CD4-positive, CD25-positive, alpha-beta regulatory T cell (primary cell): ENCODE data around the gene WNK4. TPM values are rescaled to one million over a fixed set of nuclear protein-coding genes. Genes with fewer than 3 reads are reported as not detected.
"Not testable (repeated sequence)": the region's sequence is repeated elsewhere in the genome, so short reads cannot be mapped to it uniquely, and the experiment has no call there.

Source experiments
- ATAC-seq, 2 donors: fragments of 150-1000 bp; cut with Tn5 transposase; one replicate each; pipeline ENCODE4 v1.10.0; 2021; ENCODE audit warnings: low read depth in 2 of 2, moderate number of reproducible peaks in 2 of 2, moderate library complexity in 1 of 2
- DNase-seq, 3 donors: peaks; one replicate each; pipeline versions ENCODE4 v3.0.0 to v3.0.0-alpha.2; 2012 to 2022; ENCODE audit warnings: mixed read lengths in 1 of 3
- H3K27ac ChIP-seq: one replicate; pipeline ENCODE4 v1.7.0; 2013; ENCODE audit warnings: mild to moderate bottlenecking, low read length; ENCODE audit not compliant: insufficient read depth, poor library complexity, severe bottlenecking
- H3K27me3 ChIP-seq: one replicate; pipeline ENCODE4 v1.7.0; 2013; ENCODE audit warnings: low read length; ENCODE audit not compliant: control insufficient read depth, insufficient read depth
- H3K36me3 ChIP-seq: one replicate; pipeline ENCODE4 v1.7.0; 2013; ENCODE audit warnings: mild to moderate bottlenecking, low read length, moderate library complexity; ENCODE audit not compliant: control insufficient read depth, insufficient read depth
- H3K4me1 ChIP-seq: 2 replicates; pipeline ENCODE4 v1.7.0; 2013; ENCODE audit warnings: mild to moderate bottlenecking, low read length; ENCODE audit not compliant: insufficient read depth, control insufficient read depth, poor library complexity, severe bottlenecking
- H3K4me3 ChIP-seq: one replicate; pipeline ENCODE4 v1.7.0; 2013; ENCODE audit warnings: low read depth, mild to moderate bottlenecking, low read length, moderate library complexity
- H3K9me3 ChIP-seq, 2 experiments: 1 replicate in 1 of 2; 2 replicates in 1 of 2; pipeline ENCODE4 v1.7.0; 2013; ENCODE audit warnings: low read length in 2 of 2, mild to moderate bottlenecking in 1 of 2, moderate library complexity in 1 of 2; ENCODE audit not compliant: control insufficient read depth in 2 of 2
- H3K27ac Mint-ChIP-seq, 3 donors: one replicate each; pipeline ENCODE4 v1.8.0; 2020 to 2022; ENCODE audit warnings: mild to moderate bottlenecking in 3 of 3, mixed read lengths in 3 of 3, moderate library complexity in 2 of 3
- H3K27me3 Mint-ChIP-seq: one replicate; pipeline ENCODE4 v1.8.0; 2022; ENCODE audit warnings: mild to moderate bottlenecking, mixed read lengths
- H3K36me3 Mint-ChIP-seq: one replicate; pipeline ENCODE4 v1.8.0; 2020; ENCODE audit warnings: mixed read lengths
- H3K4me1 Mint-ChIP-seq, 4 donors: one replicate each; pipeline ENCODE4 v1.8.0; 2020 to 2022; ENCODE audit warnings: mixed read lengths in 4 of 4, mild to moderate bottlenecking in 1 of 4
- H3K4me3 Mint-ChIP-seq, 4 donors: one replicate each; pipeline ENCODE4 v1.8.0; 2020 to 2022; ENCODE audit warnings: mild to moderate bottlenecking in 4 of 4, mixed read lengths in 4 of 4, moderate library complexity in 3 of 4
- H3K9me3 Mint-ChIP-seq, 7 donors: one replicate each; pipeline ENCODE4 v1.8.0; 2020 to 2022; ENCODE audit warnings: mixed read lengths in 7 of 7, mild to moderate bottlenecking in 3 of 7, moderate library complexity in 2 of 7
- polyA plus RNA-seq, 4 donors: library from polyadenylated mRNA; unstranded; fragments of 300-500 nt; fragmentation: Illumina TruSeq; gene quantifications; one replicate each; pipeline ENCODE4 v1.2.3, GENCODE V29; 2021
- total RNA-seq: library from RNA; stranded (reverse); gene quantifications from one replicate; pipeline ENCODE4 v1.2.3, GENCODE V29; 2022

Gene WNK4
- total RNA-seq (not detected), polyA plus RNA-seq (under 1 TPM in 1 of 4 donors, not detected in 3; 0.09 TPM)

DNA sequence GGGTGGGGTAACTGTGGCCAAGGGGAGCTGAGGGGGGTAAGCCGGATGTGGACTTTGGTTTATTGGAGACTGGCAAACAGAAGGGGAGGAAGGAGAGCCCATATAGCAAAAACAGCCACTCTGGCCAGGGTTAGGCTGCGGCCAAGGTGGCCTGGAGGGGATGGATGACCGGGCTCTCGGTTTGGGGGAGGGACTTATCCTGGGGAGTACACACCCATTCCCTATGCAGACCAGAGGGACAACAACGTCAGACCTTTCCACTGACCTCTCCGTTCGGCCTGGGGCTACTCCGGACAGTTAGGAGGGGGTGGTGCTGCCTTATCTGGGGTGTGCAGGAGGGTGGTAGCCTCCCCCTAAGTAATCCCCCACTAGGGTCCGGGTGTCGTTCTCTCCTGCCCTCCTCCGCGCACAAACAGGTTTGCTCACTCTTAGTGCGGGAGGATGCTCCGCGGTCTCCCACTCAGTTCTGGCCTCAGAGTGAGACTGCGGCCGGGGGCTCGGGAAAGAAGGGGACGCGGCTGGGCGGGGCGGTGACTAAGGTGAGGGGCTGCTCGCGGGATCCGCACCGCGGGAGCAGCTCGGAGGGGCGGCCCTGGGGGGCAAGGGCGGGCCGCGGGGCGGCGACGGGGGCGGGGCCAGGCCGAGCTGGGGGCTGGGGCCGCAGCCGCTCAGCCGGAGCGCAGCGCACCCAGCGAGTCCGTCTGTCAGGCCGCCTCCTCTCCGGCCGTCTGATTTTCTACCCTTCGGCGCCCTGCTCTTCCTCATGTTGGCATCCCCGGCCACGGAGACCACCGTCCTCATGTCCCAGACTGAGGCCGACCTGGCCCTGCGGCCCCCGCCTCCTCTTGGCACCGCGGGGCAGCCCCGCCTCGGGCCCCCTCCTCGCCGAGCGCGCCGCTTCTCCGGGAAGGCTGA lies at the start of gene WNK4:
Gene WNK4 (plus strand): TSS at position 675 of the 915 bp plus-strand sequence. CDS start 89 bp downstream, at position 764.
- DNase-seq (no peak), ATAC-seq (no peak)
- Histone ChIP-seq H3K4me3 (no peak within 1 kb of the TSS), H3K36me3 (peaks cover 44% of the 10 kb centered on the region), H3K4me1 (peaks cover 13% of the 10 kb centered on the region), H3K9me3 (no peaks in the 10 kb centered on the region), H3K27ac (no peak within 1 kb of the TSS), H3K27me3 (peaks cover 20% of the 10 kb centered on the region)
- H3K36me3 Mint-ChIP-seq = peaks cover 32% of the 10 kb centered on the region
- H3K9me3 Mint-ChIP-seq = peaks cover 0 to 4% (median 0%) of the 10 kb centered on the region in 7 donors
- H3K27me3 Mint-ChIP-seq = peaks cover 50% of the 10 kb centered on the region
- H3K4me3 Mint-ChIP-seq = peak within 1 kb of the TSS; percentile 42 to 68 (median 48)
- H3K4me1 Mint-ChIP-seq = peaks cover 0 to 36% (median 14%) of the 10 kb centered on the region in 4 donors
- H3K27ac Mint-ChIP-seq = peak within 1 kb of the TSS in 1 of 3 donors; percentile 63

DNA sequence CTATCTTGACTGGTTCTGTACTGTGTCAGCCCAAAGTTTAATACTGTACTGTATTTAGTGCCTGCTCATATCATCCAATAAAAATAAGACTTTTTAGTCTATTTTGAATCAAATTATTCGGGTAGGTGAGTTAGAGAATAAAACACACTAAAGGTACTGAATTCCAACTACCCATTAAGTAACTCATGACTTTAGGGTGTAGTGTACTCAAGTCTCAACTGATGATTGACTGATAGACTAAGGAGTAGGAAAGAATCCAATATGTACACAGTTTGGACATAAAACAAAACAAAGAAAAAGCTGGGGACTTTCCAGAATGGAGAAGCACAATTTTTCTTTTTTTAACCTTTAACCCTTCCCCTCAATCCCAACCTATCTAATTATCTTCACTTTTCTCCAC lies 39.7 kb upstream of the WNK4 start:
- no peaks in the 10 kb centered on the region for H3K9me3 ChIP-seq
- Mint-ChIP-seq H3K4me1 (peaks cover 21 to 45% (median 33%) of the 10 kb centered on the region in 4 donors), H3K27me3 (peaks cover 5% of the 10 kb centered on the region), H3K9me3 (no peaks in the 10 kb centered on the region), H3K36me3 (no peaks in the 10 kb centered on the region), H3K27ac (peak overlapping the region in 1 of 3 donors; percentile 29), H3K4me3 (peak overlapping the region in 1 of 4 donors; percentile 58)
- no peak overlapping the region for H3K4me3 ChIP-seq
- DNase-seq = no peak
- peaks cover 22% of the 10 kb centered on the region for H3K4me1 ChIP-seq
- H3K27me3 ChIP-seq = no peaks in the 10 kb centered on the region
- no peaks in the 10 kb centered on the region for H3K36me3 ChIP-seq
- ATAC-seq = no peak
- H3K27ac ChIP-seq = no peak overlapping the region

DNA sequence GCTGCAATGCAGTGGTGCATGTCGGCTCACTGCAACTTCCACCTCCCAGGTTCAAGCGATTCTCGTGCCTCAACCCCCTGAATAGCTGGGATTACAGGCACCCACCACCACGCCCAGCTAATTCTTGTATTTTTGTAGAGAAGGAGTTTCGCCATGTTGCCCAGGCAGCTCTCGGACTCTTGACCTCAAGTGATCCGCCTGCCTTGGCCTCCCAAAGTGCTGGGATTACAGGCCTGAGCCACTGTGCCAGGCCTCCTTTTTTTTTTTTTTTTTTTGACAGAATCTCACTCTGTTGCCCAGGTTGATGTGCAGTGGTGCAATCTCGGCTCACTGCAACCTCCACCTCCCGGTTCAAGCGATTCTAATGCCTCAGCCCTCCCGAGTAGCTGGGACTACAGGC lies 37.5 kb upstream of the WNK4 start:
- peaks cover 22% of the 10 kb centered on the region for H3K4me1 ChIP-seq
- H3K4me3 Mint-ChIP-seq = peak overlapping the region; percentile 61 to 88 (median 68)
- peaks cover 15% of the 10 kb centered on the region for H3K27me3 Mint-ChIP-seq
- peak overlapping the region in 1 of 3 donors; percentile 76 for H3K27ac Mint-ChIP-seq
- not testable (repeated sequence) for H3K27ac ChIP-seq, H3K4me3 ChIP-seq, H3K36me3 ChIP-seq, ATAC-seq, H3K9me3 Mint-ChIP-seq, H3K27me3 ChIP-seq, H3K9me3 ChIP-seq, H3K36me3 Mint-ChIP-seq, DNase-seq
- peaks cover 19 to 38% (median 29%) of the 10 kb centered on the region in 4 donors for H3K4me1 Mint-ChIP-seq

DNA sequence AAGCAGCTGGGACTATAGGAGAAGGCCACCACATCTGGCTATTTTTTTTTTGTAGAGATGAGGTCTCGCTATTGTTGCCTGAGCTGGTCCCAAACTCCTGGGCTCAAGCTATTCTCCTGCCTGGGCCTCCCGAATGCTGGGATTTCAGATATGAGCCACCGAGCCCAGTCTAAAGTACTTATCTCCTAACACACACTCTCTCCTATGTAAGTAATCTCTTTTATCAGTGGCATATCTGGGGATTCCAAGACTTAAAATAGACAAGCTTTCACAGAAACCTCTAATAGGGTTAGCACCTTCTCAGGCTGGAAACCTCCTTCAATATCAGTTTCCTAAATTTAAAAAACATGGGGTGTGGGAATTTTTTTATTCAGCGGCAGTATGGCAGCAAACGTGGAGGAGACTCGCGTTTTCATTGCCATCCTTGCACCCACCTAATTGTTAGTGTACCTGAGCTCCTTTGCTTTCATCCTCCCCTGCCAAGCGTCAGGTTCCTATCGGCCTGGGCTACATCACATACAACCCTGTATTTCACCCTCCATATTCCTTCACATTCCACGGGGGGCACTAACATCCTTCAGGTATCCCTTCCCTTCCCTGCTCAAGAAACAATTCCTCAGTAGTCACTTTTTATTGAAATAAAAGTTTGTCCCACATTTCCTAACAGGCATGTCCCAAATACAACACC lies 36.7 kb upstream of the WNK4 start:
- Mint-ChIP-seq H3K4me3 (peak overlapping the region; percentile 92 to 99 (median 96)), H3K4me1 (peaks cover 19 to 38% (median 29%) of the 10 kb centered on the region in 4 donors), H3K27me3 (peaks cover 24% of the 10 kb centered on the region), H3K9me3 (no peaks in the 10 kb centered on the region), H3K36me3 (no peaks in the 10 kb centered on the region), H3K27ac (peak overlapping the region; percentile 61 to 96 (median 90))
- Histone ChIP-seq H3K9me3 (no peaks in the 10 kb centered on the region), H3K4me3 (peak overlapping the region; percentile 60), H3K27me3 (peaks cover 2% of the 10 kb centered on the region), H3K27ac (no peak overlapping the region), H3K36me3 (no peaks in the 10 kb centered on the region), H3K4me1 (peaks cover 22% of the 10 kb centered on the region)
- no peak for DNase-seq
- ATAC-seq = no peak

DNA sequence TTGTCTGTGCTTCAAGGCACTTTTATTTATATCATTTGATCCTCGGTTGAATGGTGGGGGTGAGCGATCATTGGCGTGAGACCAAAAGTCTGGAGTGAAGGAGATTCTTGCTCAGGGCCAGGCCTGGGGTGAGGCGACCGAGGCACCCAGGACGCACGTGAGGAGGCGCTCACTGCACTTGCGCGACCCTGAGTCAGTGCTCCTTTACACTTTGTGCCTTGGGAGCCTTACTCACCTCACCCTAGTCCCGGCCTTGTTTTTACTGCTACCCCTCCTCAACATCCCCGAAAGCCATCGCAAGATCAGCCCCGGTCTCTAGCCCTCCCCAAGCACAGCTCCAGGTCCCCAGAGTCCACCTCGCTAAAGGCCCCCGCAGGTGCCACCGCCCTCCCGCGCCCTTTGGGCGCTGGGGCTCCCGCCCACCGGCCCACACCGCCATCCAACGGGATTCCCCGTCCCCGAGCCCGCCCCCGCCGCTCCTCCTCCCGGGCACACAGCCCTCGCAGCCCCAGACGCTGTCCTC lies 36.1 kb upstream of the WNK4 start:
- no peaks in the 10 kb centered on the region for H3K9me3 ChIP-seq
- ATAC-seq = peak; percentile 63 to 67
- peak overlapping the region; percentile 80 for H3K27ac ChIP-seq
- Mint-ChIP-seq H3K36me3 (no peaks in the 10 kb centered on the region), H3K27me3 (peaks cover 26% of the 10 kb centered on the region), H3K4me1 (peaks cover 19 to 38% (median 29%) of the 10 kb centered on the region in 4 donors), H3K9me3 (no peaks in the 10 kb centered on the region), H3K27ac (peak overlapping the region; percentile 89 to 96 (median 90)), H3K4me3 (peak overlapping the region; percentile 92 to 99 (median 96))
- H3K4me3 ChIP-seq = peak overlapping the region; percentile 60
- DNase-seq = peak; percentile 44 to 69 (median 68)
- peaks cover 22% of the 10 kb centered on the region for H3K4me1 ChIP-seq
- peaks cover 2% of the 10 kb centered on the region for H3K27me3 ChIP-seq
- no peaks in the 10 kb centered on the region for H3K36me3 ChIP-seq

DNA sequence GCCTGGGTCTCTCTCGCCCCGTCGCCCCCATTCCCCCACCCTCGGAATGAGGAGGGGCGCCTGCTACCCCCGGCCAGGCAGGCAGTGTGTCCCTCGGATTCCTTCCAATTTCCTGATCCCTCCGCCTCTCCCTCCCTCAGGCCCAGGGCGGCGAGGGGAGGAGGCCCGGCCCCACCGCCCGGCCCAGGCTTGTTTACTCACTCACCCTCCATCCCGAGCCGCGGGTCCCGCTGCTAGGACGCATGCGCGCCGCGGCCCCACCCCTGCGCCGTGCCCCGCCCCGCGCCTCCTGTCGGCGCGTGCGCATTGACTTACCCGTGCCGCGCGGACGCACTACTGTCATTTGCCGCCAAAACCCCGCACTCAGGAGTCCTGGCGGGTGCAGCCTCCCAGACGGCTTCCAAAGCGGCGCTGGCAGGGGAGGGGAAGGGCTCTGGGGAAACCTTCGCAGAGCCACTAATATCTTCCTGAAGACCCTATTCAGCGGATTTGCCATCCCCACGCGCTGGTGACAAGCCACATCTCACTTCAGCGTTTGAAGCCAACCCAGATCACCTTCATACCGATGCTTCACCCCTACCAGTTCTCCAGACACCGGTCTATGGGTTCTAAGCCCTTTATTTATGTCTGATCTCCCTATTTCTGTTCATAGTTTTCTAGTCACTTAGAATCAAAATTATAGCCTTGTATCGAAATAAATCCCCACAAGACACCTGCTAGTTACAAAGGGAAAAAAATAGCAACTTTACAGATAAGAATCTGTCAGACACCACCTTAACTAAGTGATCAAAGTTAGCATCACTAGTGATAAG lies 35.4 kb upstream of the WNK4 start, which contains the start of gene EZH1:
Gene EZH1 (minus strand): TSS at position 235 of the 812 bp plus-strand sequence. CDS start 16,099 bp downstream, outside the sequence.
- Histone ChIP-seq H3K27me3 (peaks cover 2% of the 10 kb centered on the region), H3K4me1 (peaks cover 22% of the 10 kb centered on the region), H3K36me3 (no peaks in the 10 kb centered on the region), H3K9me3 (no peaks in the 10 kb centered on the region), H3K27ac (peak within 1 kb of the TSS; percentile 80), H3K4me3 (peak within 1 kb of the TSS; percentile 78)
- Mint-ChIP-seq H3K4me3 (peak within 1 kb of the TSS; percentile 92 to 99 (median 96)), H3K4me1 (peaks cover 19 to 38% (median 28%) of the 10 kb centered on the region in 4 donors), H3K9me3 (no peaks in the 10 kb centered on the region), H3K27ac (peak within 1 kb of the TSS; percentile 89 to 96 (median 90)), H3K27me3 (peaks cover 26% of the 10 kb centered on the region), H3K36me3 (no peaks in the 10 kb centered on the region)
- DNase-seq (peak; percentile 88 to 93 (median 92)), ATAC-seq (peak; percentile 88 to 89)
